ENCODE data around the gene CDH26.
A peak's percentile ranks its signal among the peaks of the same experiment; 100 is the strongest.
"Not testable (repeated sequence)": the region's sequence is repeated elsewhere in the genome, so short reads cannot be mapped to it uniquely, and the experiment has no call there.

Gene CDH26

DNA sequence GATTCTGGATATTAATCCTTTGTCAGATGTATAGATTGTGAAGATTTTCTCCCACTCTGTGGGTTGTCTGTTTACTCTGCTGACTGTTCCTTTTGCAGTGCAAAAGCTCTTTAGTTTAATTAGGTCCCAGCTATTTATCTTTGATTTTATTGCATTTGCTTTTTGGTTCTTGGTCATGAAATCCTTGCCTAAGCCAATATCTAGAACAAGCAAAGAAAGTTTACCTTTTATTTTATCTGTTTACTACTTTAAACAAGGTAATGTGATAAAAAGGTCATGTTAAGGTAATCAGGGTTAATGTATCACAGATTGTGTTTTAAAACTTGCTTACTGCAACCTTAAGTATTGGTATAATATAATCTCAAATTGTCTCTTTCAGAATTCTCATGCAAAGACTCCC, 655 bp upstream of the CDH26 start:
- not testable (repeated sequence) for H3K4me3 ChIP-seq (ENCODE audit: insufficient read depth in 1 of 2, low read depth in 1 of 2, low read length in 2 of 2); H3K4me2 ChIP-seq (ENCODE audit: low read length, poor library complexity, severe bottlenecking); H3K4me1 ChIP-seq (ENCODE audit: control insufficient read depth, insufficient read depth, low read depth, low read length); H3K18ac ChIP-seq (ENCODE audit: low read depth in 1 of 2, low read length in 2 of 2); H2BK120ac ChIP-seq (ENCODE audit: low read depth, low read length); H4K91ac ChIP-seq (ENCODE audit: low read length); H3K36me3 ChIP-seq (ENCODE audit: control insufficient read depth in 1 of 2, insufficient read depth in 2 of 2, low read depth in 1 of 2, low read length in 2 of 2); H3K79me1 ChIP-seq (replicated peaks; ENCODE audit: low read length, poor library complexity, severe bottlenecking); H3K27me3 ChIP-seq (ENCODE audit: control insufficient read depth in 1 of 2, insufficient read depth in 1 of 2, low read length in 2 of 2); H3K23ac ChIP-seq (ENCODE audit: low read length in 2 of 2); H3K4ac ChIP-seq (ENCODE audit: low read depth in 1 of 2, low read length in 2 of 2); H3K27ac ChIP-seq (ENCODE audit: low read length, poor library complexity, severe bottlenecking); H3K14ac ChIP-seq (ENCODE audit: low read length in 2 of 2); H2BK12ac ChIP-seq (ENCODE audit: low read length in 2 of 2); H4K8ac ChIP-seq (ENCODE audit: low read length); H2BK15ac ChIP-seq (ENCODE audit: low read depth, poor library complexity, severe bottlenecking); H2BK5ac ChIP-seq (ENCODE audit: low read depth, low read length, poor library complexity, severe bottlenecking); H3K9me3 ChIP-seq (ENCODE audit: control insufficient read depth, low read length); H3K9ac ChIP-seq (ENCODE audit: low read length); H2AK5ac ChIP-seq (ENCODE audit: low read length, severe bottlenecking); H2AFZ ChIP-seq (ENCODE audit: low read depth, low read length); DNase-seq

DNA sequence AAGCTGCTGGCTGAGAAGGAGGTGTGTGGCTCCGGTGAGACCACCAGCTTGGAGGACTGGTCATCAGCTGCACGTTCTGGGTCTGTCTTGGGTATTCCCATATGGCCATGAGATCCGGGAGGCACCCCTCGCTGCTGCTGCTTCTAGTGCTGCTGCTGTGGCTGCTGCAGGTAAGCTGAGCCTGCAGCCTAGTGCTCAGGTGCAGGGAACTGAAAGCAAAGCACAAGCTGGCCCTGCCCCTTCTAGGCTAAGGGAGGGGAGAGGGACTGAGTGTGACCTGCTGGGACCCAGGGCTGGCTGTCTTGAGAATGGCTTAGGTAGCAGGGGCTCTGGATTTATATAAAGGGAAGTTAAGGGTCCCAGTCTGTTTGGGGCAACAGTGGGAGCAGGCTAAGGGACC, 403 bp downstream of the CDH26 start:
- no peak overlapping the region for H3K4me2 ChIP-seq (ENCODE audit: low read length, poor library complexity, severe bottlenecking)
- H3K23ac ChIP-seq (ENCODE audit: low read length in 2 of 2) = no peak overlapping the region
- no peaks in the 10 kb centered on the region for H3K9me3 ChIP-seq (ENCODE audit: control insufficient read depth, low read length)
- no peak overlapping the region for H2AFZ ChIP-seq (ENCODE audit: low read depth, low read length)
- H3K36me3 ChIP-seq (ENCODE audit: control insufficient read depth in 1 of 2, insufficient read depth in 2 of 2, low read depth in 1 of 2, low read length in 2 of 2) = no peaks in the 10 kb centered on the region
- H3K4ac ChIP-seq (ENCODE audit: low read depth in 1 of 2, low read length in 2 of 2) = no peak overlapping the region
- H3K27me3 ChIP-seq (ENCODE audit: control insufficient read depth in 1 of 2, insufficient read depth in 1 of 2, low read length in 2 of 2) = no peaks in the 10 kb centered on the region
- no peak overlapping the region for H4K8ac ChIP-seq (ENCODE audit: low read length)
- no peaks in the 10 kb centered on the region for H3K79me1 ChIP-seq (replicated peaks; ENCODE audit: low read length, poor library complexity, severe bottlenecking)
- H2BK12ac ChIP-seq (ENCODE audit: low read length in 2 of 2) = no peak overlapping the region
- H3K27ac ChIP-seq (ENCODE audit: low read length, poor library complexity, severe bottlenecking) = no peak overlapping the region
- H2BK5ac ChIP-seq (ENCODE audit: low read depth, low read length, poor library complexity, severe bottlenecking) = no peak overlapping the region
- WGBS = 77% methylated on average over 4 of the region's 4 CpGs
- no peak overlapping the region for H2AK5ac ChIP-seq (ENCODE audit: low read length, severe bottlenecking)
- H3K9ac ChIP-seq (ENCODE audit: low read length) = no peak overlapping the region
- no peak overlapping the region for H2BK120ac ChIP-seq (ENCODE audit: low read depth, low read length)
- H3K4me1 ChIP-seq (ENCODE audit: control insufficient read depth, insufficient read depth, low read depth, low read length) = no peaks in the 10 kb centered on the region
- no peak overlapping the region for H3K4me3 ChIP-seq (ENCODE audit: insufficient read depth in 1 of 2, low read depth in 1 of 2, low read length in 2 of 2)
- DNase-seq = no peak
- no peak overlapping the region for H2BK15ac ChIP-seq (ENCODE audit: low read depth, poor library complexity, severe bottlenecking)
- H3K18ac ChIP-seq (ENCODE audit: low read depth in 1 of 2, low read length in 2 of 2) = no peak overlapping the region
- no peak overlapping the region for H4K91ac ChIP-seq (ENCODE audit: low read length)
- peak overlapping the region in 1 of 2 experiments; percentile 66 for H3K14ac ChIP-seq (ENCODE audit: low read length in 2 of 2)

DNA sequence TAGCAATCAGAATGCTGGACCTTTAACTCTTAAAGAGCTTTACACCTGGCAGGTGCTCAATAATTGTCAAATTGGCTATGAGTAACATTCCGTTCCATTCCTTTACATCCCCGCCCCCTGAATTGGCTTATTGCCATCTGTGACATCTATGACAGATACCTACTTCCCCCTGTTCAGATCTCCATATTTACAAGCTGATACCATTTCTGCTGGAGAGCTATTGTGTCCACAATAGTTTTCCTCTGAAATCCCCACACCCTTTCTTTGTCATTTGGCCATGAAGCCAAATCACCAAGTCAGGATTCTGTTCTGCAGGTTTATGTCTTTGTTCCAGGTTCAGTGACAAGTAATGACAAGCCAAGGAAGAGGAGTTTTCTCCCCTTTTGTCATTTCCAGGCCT, 3.2 kb downstream of the CDH26 start:
- Histone ChIP-seq H3K27ac (ENCODE audit: low read length, poor library complexity, severe bottlenecking) (no peak overlapping the region), H2AK5ac (ENCODE audit: low read length, severe bottlenecking) (no peak overlapping the region), H2BK5ac (ENCODE audit: low read depth, low read length, poor library complexity, severe bottlenecking) (no peak overlapping the region), H2BK12ac (ENCODE audit: low read length in 2 of 2) (no peak overlapping the region), H2AFZ (ENCODE audit: low read depth, low read length) (no peak overlapping the region), H3K4me1 (ENCODE audit: control insufficient read depth, insufficient read depth, low read depth, low read length) (no peaks in the 10 kb centered on the region), H3K27me3 (ENCODE audit: control insufficient read depth in 1 of 2, insufficient read depth in 1 of 2, low read length in 2 of 2) (no peaks in the 10 kb centered on the region), H2BK15ac (ENCODE audit: low read depth, poor library complexity, severe bottlenecking) (no peak overlapping the region), H3K4me2 (ENCODE audit: low read length, poor library complexity, severe bottlenecking) (no peak overlapping the region), H3K36me3 (ENCODE audit: control insufficient read depth in 1 of 2, insufficient read depth in 2 of 2, low read depth in 1 of 2, low read length in 2 of 2) (no peaks in the 10 kb centered on the region), H3K9ac (ENCODE audit: low read length) (no peak overlapping the region), H3K4me3 (ENCODE audit: insufficient read depth in 1 of 2, low read depth in 1 of 2, low read length in 2 of 2) (no peak overlapping the region), H3K23ac (ENCODE audit: low read length in 2 of 2) (no peak overlapping the region), H3K4ac (ENCODE audit: low read depth in 1 of 2, low read length in 2 of 2) (no peak overlapping the region), H4K8ac (ENCODE audit: low read length) (no peak overlapping the region), H3K18ac (ENCODE audit: low read depth in 1 of 2, low read length in 2 of 2) (no peak overlapping the region), H4K91ac (ENCODE audit: low read length) (no peak overlapping the region), H2BK120ac (ENCODE audit: low read depth, low read length) (no peak overlapping the region), H3K14ac (ENCODE audit: low read length in 2 of 2) (no peak overlapping the region), H3K79me1 (replicated peaks; ENCODE audit: low read length, poor library complexity, severe bottlenecking) (no peaks in the 10 kb centered on the region), H3K9me3 (ENCODE audit: control insufficient read depth, low read length) (no peaks in the 10 kb centered on the region)
- no peak for DNase-seq
- WGBS = 81% methylated on average over 2 of the region's 2 CpGs

DNA sequence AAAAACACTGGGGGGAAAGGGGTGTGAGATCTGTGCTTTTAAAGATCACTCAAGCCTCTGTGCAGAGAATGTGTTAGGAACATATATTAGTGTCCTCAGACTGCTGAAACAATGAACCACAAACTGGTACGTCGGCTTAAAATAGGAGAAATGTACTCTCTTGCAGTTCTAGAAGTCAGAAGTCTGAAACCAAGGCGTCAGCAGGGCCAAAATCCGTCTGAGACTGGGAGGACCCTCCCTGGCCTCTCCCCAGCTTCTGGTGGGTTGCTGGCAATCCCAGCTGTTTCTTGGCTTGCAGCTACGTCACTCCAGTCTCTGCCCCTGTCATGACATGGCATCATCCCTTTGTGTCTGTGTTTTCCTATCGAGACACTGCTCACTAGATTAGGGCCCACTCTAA, 3.9 kb downstream of the CDH26 start:
- H2BK15ac ChIP-seq (ENCODE audit: low read depth, poor library complexity, severe bottlenecking) = no peak overlapping the region
- H3K36me3 ChIP-seq (ENCODE audit: control insufficient read depth in 1 of 2, insufficient read depth in 2 of 2, low read depth in 1 of 2, low read length in 2 of 2) = no peaks in the 10 kb centered on the region
- H2BK5ac ChIP-seq (ENCODE audit: low read depth, low read length, poor library complexity, severe bottlenecking) = no peak overlapping the region
- no peak overlapping the region for H4K8ac ChIP-seq (ENCODE audit: low read length)
- no peaks in the 10 kb centered on the region for H3K79me1 ChIP-seq (replicated peaks; ENCODE audit: low read length, poor library complexity, severe bottlenecking)
- no peaks in the 10 kb centered on the region for H3K27me3 ChIP-seq (ENCODE audit: control insufficient read depth in 1 of 2, insufficient read depth in 1 of 2, low read length in 2 of 2)
- H2BK120ac ChIP-seq (ENCODE audit: low read depth, low read length) = no peak overlapping the region
- no peak overlapping the region for H2AFZ ChIP-seq (ENCODE audit: low read depth, low read length)
- H3K27ac ChIP-seq (ENCODE audit: low read length, poor library complexity, severe bottlenecking) = no peak overlapping the region
- no peak overlapping the region for H2BK12ac ChIP-seq (ENCODE audit: low read length in 2 of 2)
- H3K9ac ChIP-seq (ENCODE audit: low read length) = no peak overlapping the region
- H3K4me2 ChIP-seq (ENCODE audit: low read length, poor library complexity, severe bottlenecking) = no peak overlapping the region
- no peak overlapping the region for H4K91ac ChIP-seq (ENCODE audit: low read length)
- H3K9me3 ChIP-seq (ENCODE audit: control insufficient read depth, low read length) = no peaks in the 10 kb centered on the region
- no peak overlapping the region for H3K4ac ChIP-seq (ENCODE audit: low read depth in 1 of 2, low read length in 2 of 2)
- DNase-seq = no peak
- peak overlapping the region in 1 of 2 experiments; percentile 18 for H3K23ac ChIP-seq (ENCODE audit: low read length in 2 of 2)
- H3K4me3 ChIP-seq (ENCODE audit: insufficient read depth in 1 of 2, low read depth in 1 of 2, low read length in 2 of 2) = no peak overlapping the region
- H3K18ac ChIP-seq (ENCODE audit: low read depth in 1 of 2, low read length in 2 of 2) = no peak overlapping the region
- no peaks in the 10 kb centered on the region for H3K4me1 ChIP-seq (ENCODE audit: control insufficient read depth, insufficient read depth, low read depth, low read length)
- WGBS = 75% methylated on average over 6 of the region's 6 CpGs
- H2AK5ac ChIP-seq (ENCODE audit: low read length, severe bottlenecking) = no peak overlapping the region
- no peak overlapping the region for H3K14ac ChIP-seq (ENCODE audit: low read length in 2 of 2)

All from mesenchymal stem cell (in vitro differentiated cells and primary cell).